Esophagus muscularis mucosa (tissue), 4 donors: ENCODE data around the gene EFTUD2. TPM values are rescaled to one million over a fixed set of nuclear protein-coding genes. Genes with fewer than 3 reads are reported as not detected.

Experiments used
- DNase-seq: peaks from one replicate; pipeline ENCODE4 v3.0.0-alpha.2; 2017; ENCODE audit errors: extremely low spot score
- H3K27ac ChIP-seq, 4 donors: fragments of 200-600 bp; sonication (generic); replicated peaks in 1 of 4; 1 replicate in 3 of 4; 2 replicates in 1 of 4; pipeline ENCODE4 v1.5.1; 2016 to 2019; ENCODE audit warnings: mild to moderate bottlenecking in 1 of 4
- H3K27me3 ChIP-seq, 4 donors: fragments of 200-600 bp; sonication (generic); one replicate each; pipeline versions ENCODE4 v1.5.1 to v1.6.0; 2016 to 2019
- H3K36me3 ChIP-seq, 4 donors: fragments of 200-600 bp; sonication (generic); one replicate each; pipeline ENCODE4 v1.5.1; 2016 to 2019
- H3K4me1 ChIP-seq, 4 donors: fragments of 200-600 bp; sonication (generic); one replicate each; pipeline ENCODE4 v1.5.1; 2016 to 2019
- H3K4me3 ChIP-seq, 4 donors: fragments of 200-600 bp; sonication (generic); 1 replicate in 2 of 4; 2 replicates in 2 of 4; pipeline ENCODE4 v1.5.1; 2016 to 2019; ENCODE audit warnings: mild to moderate bottlenecking in 4 of 4, moderate library complexity in 1 of 4
- H3K9me3 ChIP-seq, 4 donors: fragments of 200-600 bp; sonication (generic); 1 replicate in 3 of 4; 2 replicates in 1 of 4; pipeline ENCODE4 v1.5.1; 2016 to 2019
- CTCF ChIP-seq, 3 experiments: fragments of 200-600 bp in 2 of 3; fragments of 450-650 bp in 1 of 3; sonication (generic) in 2 of 3; IDR thresholded peaks; one replicate each; pipeline ENCODE4 v1.5.1; 2017 to 2019; ENCODE audit warnings: antibody characterized with exemption in 3 of 3, mild to moderate bottlenecking in 2 of 3, moderate library complexity in 1 of 3
- EP300 ChIP-seq: sonication (generic); formaldehyde crosslinking; IDR thresholded peaks from one replicate; pipeline ENCODE4 v1.6.1; 2017; ENCODE audit warnings: antibody characterized with exemption
- POLR2A ChIP-seq: fragments of 450-650 bp; IDR thresholded peaks from one replicate; pipeline ENCODE4 v1.6.1; 2017; ENCODE audit warnings: antibody characterized with exemption, moderate library complexity, mild to moderate bottlenecking, low read depth
- POLR2AphosphoS5 ChIP-seq, 2 donors: sonication (generic); formaldehyde crosslinking; IDR thresholded peaks; one replicate each; pipeline ENCODE4 v1.6.1; 2017; ENCODE audit warnings: antibody characterized with exemption in 2 of 2
- WGBS: methylation state at CpG from one replicate; pipeline ENCODE4 v1.1.5; 2018; 5-methylcytosine and 5-hydroxymethylcytosine counted together
- intact Hi-C: fragments of 100-400 bp; cut with DNase I; formaldehyde crosslinking; loops from one replicate; pipeline ENCODE4 v1.15.1; 2023
- total RNA-seq, 4 donors: library from RNA; depleted of rRNA; stranded (reverse); fragments of >200 nt; gene quantifications; one replicate each; pipeline versions ENCODE4 v1.1.0 to v1.2.1, GENCODE V29; 2016

The EFTUD2 gene
- total RNA-seq, 4 donors from 2014 or later: 46.0 to 49.7 (median 48.3) TPM

- WGBS: 77% methylated on average over 1 of the region's 4 CpGs
Observed at GRCh38 chr17:44808156-44808555, 91.1 kb downstream of the EFTUD2 start.

GRCh38 chr17:44807817-44808155, 91.5 kb downstream of the EFTUD2 start:
- peak overlapping the region; percentile 8 to 59 (median 27) for H3K27ac ChIP-seq
- peak in 1 of 2 donors; percentile 7 for TF ChIP-seq POLR2AphosphoS5 (IDR thresholded peaks at IDR 0.05)
- TF ChIP-seq CTCF (IDR thresholded peaks at IDR 0.05): no peak
- no peaks in the 10 kb centered on the region for H3K27me3 ChIP-seq
- H3K4me3 ChIP-seq: no peak overlapping the region
- intact Hi-C loops: no loop called here
- peaks cover 0 to 18% (median 3%) of the 10 kb centered on the region in 4 donors for H3K36me3 ChIP-seq
- H3K9me3 ChIP-seq: no peaks in the 10 kb centered on the region
- H3K4me1 ChIP-seq: peaks cover 25 to 79% (median 72%) of the 10 kb centered on the region in 4 donors
- no peak for DNase-seq
- 46% methylated on average over 3 of the region's 3 CpGs for WGBS

More at GRCh38 chr17:44808156-44808555, 91.1 kb downstream of the EFTUD2 start:
- no peak overlapping the region for H3K4me3 ChIP-seq
- intact Hi-C loops: no loop called here
- H3K27me3 ChIP-seq: no peaks in the 10 kb centered on the region
- peaks cover 0 to 18% (median 3%) of the 10 kb centered on the region in 4 donors for H3K36me3 ChIP-seq
- no peaks in the 10 kb centered on the region for H3K9me3 ChIP-seq
- no peak for DNase-seq
- H3K27ac ChIP-seq: peak overlapping the region in 2 of 4 donors; percentile 39 to 59
- TF ChIP-seq EP300 (no peak), POLR2AphosphoS5 (IDR thresholded peaks at IDR 0.05) (no peak), CTCF (IDR thresholded peaks at IDR 0.05) (no peak), POLR2A (no peak)
- H3K4me1 ChIP-seq: peaks cover 21 to 76% (median 72%) of the 10 kb centered on the region in 4 donors

- intact Hi-C loops: no loop called here
Observed at GRCh38 chr17:44807093-44807816, 92.0 kb downstream of the EFTUD2 start.

GRCh38 chr17:44804302-44805089, 94.7 kb downstream of the EFTUD2 start:
- Histone ChIP-seq H3K9me3 (no peaks in the 10 kb centered on the region), H3K36me3 (peaks cover 0 to 18% (median 3%) of the 10 kb centered on the region in 4 donors), H3K4me3 (no peak overlapping the region), H3K27ac (peak overlapping the region; percentile 79 to 91 (median 86)), H3K27me3 (no peaks in the 10 kb centered on the region), H3K4me1 (peaks cover 21 to 84% (median 71%) of the 10 kb centered on the region in 4 donors)
- TF ChIP-seq EP300 (no peak), CTCF (IDR thresholded peaks at IDR 0.05) (no peak), POLR2AphosphoS5 (IDR thresholded peaks at IDR 0.05) (peak; percentile 84), POLR2A (no peak)
- DNase-seq: no peak
- 47% methylated on average over 8 of the region's 10 CpGs for WGBS
- intact Hi-C loops: no loop called here

More at GRCh38 chr17:44807093-44807816, 92.0 kb downstream of the EFTUD2 start:
- no peak for DNase-seq
- Histone ChIP-seq H3K4me3 (no peak overlapping the region), H3K4me1 (peaks cover 26 to 79% (median 72%) of the 10 kb centered on the region in 4 donors), H3K27me3 (no peaks in the 10 kb centered on the region), H3K27ac (peak overlapping the region; percentile 8 to 59 (median 27)), H3K9me3 (no peaks in the 10 kb centered on the region), H3K36me3 (peaks cover 0 to 18% (median 3%) of the 10 kb centered on the region in 4 donors)
- TF ChIP-seq CTCF (IDR thresholded peaks at IDR 0.05) (no peak), EP300 (no peak)
- WGBS: 64% methylated on average over 4 of the region's 4 CpGs
